ENCODE measurements around the gene FAM151B. TPM values are rescaled to one million over a fixed set of nuclear protein-coding genes. Genes with fewer than 3 reads are reported as not detected.
"Not testable (repeated sequence)": the region's sequence is repeated elsewhere in the genome, so short reads cannot be mapped to it uniquely, and the experiment has no call there.

The FAM151B gene
- total and polyA plus RNA-seq, 2 donors from 2014 or later = 1.8 to 3.8 TPM

- Histone ChIP-seq H3K4me1 (ENCODE audit: control insufficient read depth in 2 of 3, insufficient read depth in 2 of 3, low read depth in 1 of 3, low read length in 3 of 3) (no peaks in the 10 kb centered on the region), H3K9ac (ENCODE audit: low read length in 3 of 3) (no peak overlapping the region), H3K27ac (ENCODE audit: low read depth in 2 of 2, low read length in 2 of 2) (no peak overlapping the region), H3K4me3 (ENCODE audit: low read length in 3 of 3) (no peak overlapping the region), H3K27me3 (ENCODE audit: control insufficient read depth, insufficient read depth, low read length) (no peaks in the 10 kb centered on the region), H3K9me3 (ENCODE audit: control insufficient read depth in 2 of 3, insufficient read depth in 1 of 3, low read length in 3 of 3) (peaks cover 3 to 13% (median 4%) of the 10 kb centered on the region in 3 donors), H3K36me3 (ENCODE audit: control insufficient read depth in 2 of 3, insufficient read depth in 3 of 3, low read length in 3 of 3) (peaks cover 4 to 16% (median 13%) of the 10 kb centered on the region in 3 donors)
- intact Hi-C loops (cut with DNase I) = no loop called here
- no peak for FAIRE-seq
- no peak for DNase-seq
- TF ChIP-seq, protein P1, sequence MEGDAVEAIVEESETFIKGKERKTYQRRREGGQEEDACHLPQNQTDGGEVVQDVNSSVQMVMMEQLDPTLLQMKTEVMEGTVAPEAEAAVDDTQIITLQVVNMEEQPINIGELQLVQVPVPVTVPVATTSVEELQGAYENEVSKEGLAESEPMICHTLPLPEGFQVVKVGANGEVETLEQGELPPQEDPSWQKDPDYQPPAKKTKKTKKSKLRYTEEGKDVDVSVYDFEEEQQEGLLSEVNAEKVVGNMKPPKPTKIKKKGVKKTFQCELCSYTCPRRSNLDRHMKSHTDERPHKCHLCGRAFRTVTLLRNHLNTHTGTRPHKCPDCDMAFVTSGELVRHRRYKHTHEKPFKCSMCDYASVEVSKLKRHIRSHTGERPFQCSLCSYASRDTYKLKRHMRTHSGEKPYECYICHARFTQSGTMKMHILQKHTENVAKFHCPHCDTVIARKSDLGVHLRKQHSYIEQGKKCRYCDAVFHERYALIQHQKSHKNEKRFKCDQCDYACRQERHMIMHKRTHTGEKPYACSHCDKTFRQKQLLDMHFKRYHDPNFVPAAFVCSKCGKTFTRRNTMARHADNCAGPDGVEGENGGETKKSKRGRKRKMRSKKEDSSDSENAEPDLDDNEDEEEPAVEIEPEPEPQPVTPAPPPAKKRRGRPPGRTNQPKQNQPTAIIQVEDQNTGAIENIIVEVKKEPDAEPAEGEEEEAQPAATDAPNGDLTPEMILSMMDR (IDR thresholded peaks at IDR 0.05; ENCODE audit: borderline replicate concordance, extremely low read depth, insufficient read depth) = no peak
Observed at GRCh38 chr5:80466669-80467485, 21.0 kb upstream of the FAM151B start.

DNA sequence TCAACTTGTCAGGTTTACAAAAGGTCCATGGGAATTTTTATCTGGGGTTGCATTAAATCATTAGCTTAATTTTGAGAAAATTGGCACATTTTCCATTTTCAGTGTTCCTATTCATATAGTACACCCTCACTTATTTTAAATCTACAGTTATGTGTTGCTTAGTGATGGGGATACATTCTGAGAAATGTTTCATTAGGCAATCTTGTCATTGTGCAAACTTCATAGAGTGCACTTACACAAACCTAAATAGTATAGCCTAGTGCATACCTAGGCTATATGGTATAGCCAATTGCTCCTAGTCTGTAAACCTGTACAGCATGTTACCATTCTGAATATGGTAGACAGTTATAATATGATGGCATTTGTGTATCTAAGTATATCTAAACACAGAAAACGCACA, 19.8 kb upstream of the FAM151B start:
- Histone ChIP-seq H3K4me1 (ENCODE audit: control insufficient read depth in 2 of 3, insufficient read depth in 2 of 3, low read depth in 1 of 3, low read length in 3 of 3) (no peaks in the 10 kb centered on the region), H3K36me3 (ENCODE audit: control insufficient read depth in 2 of 3, insufficient read depth in 3 of 3, low read length in 3 of 3) (peaks cover 4 to 16% (median 15%) of the 10 kb centered on the region in 3 donors), H3K9ac (ENCODE audit: low read length in 3 of 3) (no peak overlapping the region), H3K4me3 (ENCODE audit: low read length in 3 of 3) (no peak overlapping the region), H3K27me3 (ENCODE audit: control insufficient read depth, insufficient read depth, low read length) (no peaks in the 10 kb centered on the region), H3K27ac (ENCODE audit: low read depth in 2 of 2, low read length in 2 of 2) (no peak overlapping the region), H3K9me3 (ENCODE audit: control insufficient read depth in 2 of 3, insufficient read depth in 1 of 3, low read length in 3 of 3) (peaks cover 3 to 8% (median 5%) of the 10 kb centered on the region in 3 donors)
- DNase-seq (no peak), FAIRE-seq (no peak)
- TF ChIP-seq, protein P1 (IDR thresholded peaks at IDR 0.05; ENCODE audit: borderline replicate concordance, extremely low read depth, insufficient read depth) = no peak
- intact Hi-C loops (cut with DNase I) = no loop called here

GRCh38 chr5:80470631-80471030, 17.3 kb upstream of the FAM151B start:
- H3K9me3 ChIP-seq (ENCODE audit: control insufficient read depth in 2 of 3, insufficient read depth in 1 of 3, low read length in 3 of 3); H3K27me3 ChIP-seq (ENCODE audit: control insufficient read depth, insufficient read depth, low read length); H3K27ac ChIP-seq (ENCODE audit: low read depth in 2 of 2, low read length in 2 of 2); H3K4me3 ChIP-seq (ENCODE audit: low read length in 3 of 3); H3K9ac ChIP-seq (ENCODE audit: low read length in 3 of 3); DNase-seq; intact Hi-C loops (cut with DNase I); FAIRE-seq; H3K4me1 ChIP-seq (ENCODE audit: control insufficient read depth in 2 of 3, insufficient read depth in 2 of 3, low read depth in 1 of 3, low read length in 3 of 3): not testable (repeated sequence)
- peaks cover 5 to 28% (median 11%) of the 10 kb centered on the region in 3 donors for H3K36me3 ChIP-seq (ENCODE audit: control insufficient read depth in 2 of 3, insufficient read depth in 3 of 3, low read length in 3 of 3)

DNA sequence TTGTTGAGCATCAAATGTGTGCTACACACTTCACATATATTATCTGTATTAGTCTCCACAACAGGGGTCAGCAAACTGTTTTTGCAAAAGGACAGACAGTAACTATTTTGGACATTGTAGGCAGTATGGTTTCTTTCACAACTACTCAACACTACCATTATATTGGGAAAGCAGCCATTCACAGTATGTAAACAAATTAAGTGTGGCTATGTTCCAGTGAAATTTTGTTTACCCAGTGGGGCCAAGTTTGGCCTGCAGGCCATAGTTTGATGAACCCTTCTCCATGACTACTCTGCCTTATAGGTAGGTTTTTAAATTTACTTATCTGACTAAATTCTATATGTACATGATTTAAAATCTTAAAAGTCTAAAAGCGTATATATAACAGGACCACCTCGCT, 13.0 kb upstream of the FAM151B start:
- no peak overlapping the region for H3K9ac ChIP-seq (ENCODE audit: low read length in 3 of 3)
- no peaks in the 10 kb centered on the region for H3K27me3 ChIP-seq (ENCODE audit: control insufficient read depth, insufficient read depth, low read length)
- no peak overlapping the region for H3K27ac ChIP-seq (ENCODE audit: low read depth in 2 of 2, low read length in 2 of 2)
- intact Hi-C loops (cut with DNase I) = no loop called here
- H3K4me1 ChIP-seq (ENCODE audit: control insufficient read depth in 2 of 3, insufficient read depth in 2 of 3, low read depth in 1 of 3, low read length in 3 of 3) = no peaks in the 10 kb centered on the region
- FAIRE-seq (no peak), DNase-seq (no peak)
- no peak overlapping the region for H3K4me3 ChIP-seq (ENCODE audit: low read length in 3 of 3)
- TF ChIP-seq, protein P1 (IDR thresholded peaks at IDR 0.05; ENCODE audit: borderline replicate concordance, extremely low read depth, insufficient read depth) = no peak
- peaks cover 5 to 23% (median 9%) of the 10 kb centered on the region in 3 donors for H3K36me3 ChIP-seq (ENCODE audit: control insufficient read depth in 2 of 3, insufficient read depth in 3 of 3, low read length in 3 of 3)
- peaks cover 2 to 6% (median 3%) of the 10 kb centered on the region in 3 donors for H3K9me3 ChIP-seq (ENCODE audit: control insufficient read depth in 2 of 3, insufficient read depth in 1 of 3, low read length in 3 of 3)
